ENCODE measurements around the gene CCDC33.

Gene CCDC33

DNA sequence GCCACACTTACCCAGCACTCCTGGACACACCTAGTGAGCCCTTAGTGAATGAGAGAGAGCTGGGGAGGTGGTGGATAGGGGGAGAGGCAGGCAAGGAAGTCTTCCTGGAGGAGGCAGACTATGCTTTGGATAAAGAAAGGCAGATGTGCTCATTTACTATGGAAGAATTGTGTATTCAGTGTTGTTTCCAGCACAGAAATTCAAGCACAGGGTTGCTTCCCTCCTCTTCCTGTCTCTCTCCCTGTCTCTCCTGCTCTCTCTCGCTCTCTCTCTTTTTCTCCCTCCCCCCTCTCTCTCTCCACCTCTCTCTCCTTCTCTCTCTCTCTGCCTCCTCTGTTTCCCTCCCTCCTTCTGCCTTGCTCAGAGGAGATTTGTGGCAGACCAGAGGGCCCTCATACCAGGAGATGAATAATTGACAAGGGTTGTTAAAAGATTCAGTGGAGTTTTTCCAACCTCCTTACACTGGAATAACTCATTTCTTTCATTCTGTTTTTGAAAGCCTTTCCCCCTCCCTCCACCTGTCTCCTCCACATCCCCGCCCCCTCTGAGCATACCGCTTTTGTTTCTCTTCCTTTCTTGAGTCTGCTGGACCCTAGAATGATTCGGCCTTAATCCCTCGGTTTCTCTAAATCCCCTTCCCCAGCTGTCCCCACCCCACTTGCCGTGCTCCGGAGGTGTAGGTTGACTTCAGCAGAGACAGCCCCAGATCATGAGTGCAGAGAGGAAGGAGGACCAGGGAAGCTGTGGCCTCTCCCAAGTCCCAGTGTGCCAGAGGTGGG, 65.6 kb downstream of the CCDC33 start:
- Histone ChIP-seq H3K36me3 (no peaks in the 10 kb centered on the region), H3K9me3 (no peaks in the 10 kb centered on the region), H3K27ac (no peak overlapping the region), H3K4me3 (ENCODE audit: low read depth in 1 of 2, low read length in 1 of 2) (no peak overlapping the region), H3K27me3 (peaks cover 75% of the 10 kb centered on the region), H3K4me1 (ENCODE audit: control insufficient read depth in 1 of 2, insufficient read depth in 1 of 2, low read depth in 1 of 2, low read length in 1 of 2) (no peaks in the 10 kb centered on the region)
- TF ChIP-seq, protein P1, sequence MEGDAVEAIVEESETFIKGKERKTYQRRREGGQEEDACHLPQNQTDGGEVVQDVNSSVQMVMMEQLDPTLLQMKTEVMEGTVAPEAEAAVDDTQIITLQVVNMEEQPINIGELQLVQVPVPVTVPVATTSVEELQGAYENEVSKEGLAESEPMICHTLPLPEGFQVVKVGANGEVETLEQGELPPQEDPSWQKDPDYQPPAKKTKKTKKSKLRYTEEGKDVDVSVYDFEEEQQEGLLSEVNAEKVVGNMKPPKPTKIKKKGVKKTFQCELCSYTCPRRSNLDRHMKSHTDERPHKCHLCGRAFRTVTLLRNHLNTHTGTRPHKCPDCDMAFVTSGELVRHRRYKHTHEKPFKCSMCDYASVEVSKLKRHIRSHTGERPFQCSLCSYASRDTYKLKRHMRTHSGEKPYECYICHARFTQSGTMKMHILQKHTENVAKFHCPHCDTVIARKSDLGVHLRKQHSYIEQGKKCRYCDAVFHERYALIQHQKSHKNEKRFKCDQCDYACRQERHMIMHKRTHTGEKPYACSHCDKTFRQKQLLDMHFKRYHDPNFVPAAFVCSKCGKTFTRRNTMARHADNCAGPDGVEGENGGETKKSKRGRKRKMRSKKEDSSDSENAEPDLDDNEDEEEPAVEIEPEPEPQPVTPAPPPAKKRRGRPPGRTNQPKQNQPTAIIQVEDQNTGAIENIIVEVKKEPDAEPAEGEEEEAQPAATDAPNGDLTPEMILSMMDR (IDR thresholded peaks at IDR 0.05), result no peak

- Histone ChIP-seq H3K36me3 (no peaks in the 10 kb centered on the region), H3K4me1 (ENCODE audit: control insufficient read depth in 1 of 2, insufficient read depth in 1 of 2, low read depth in 1 of 2, low read length in 1 of 2) (no peaks in the 10 kb centered on the region), H3K9me3 (no peaks in the 10 kb centered on the region), H3K27ac (no peak overlapping the region), H3K4me3 (ENCODE audit: low read depth in 1 of 2, low read length in 1 of 2) (no peak overlapping the region), H3K27me3 (peaks cover 75% of the 10 kb centered on the region)
- TF ChIP-seq, protein P1 (IDR thresholded peaks at IDR 0.05), result no peak
Measured at GRCh38 chr15:74302821-74303359, 66.8 kb downstream of the CCDC33 start.

GRCh38 chr15:74303741-74304309, 67.7 kb downstream of the CCDC33 start:
- Histone ChIP-seq H3K27me3 (peaks cover 79% of the 10 kb centered on the region), H3K4me1 (ENCODE audit: control insufficient read depth in 1 of 2, insufficient read depth in 1 of 2, low read depth in 1 of 2, low read length in 1 of 2) (no peaks in the 10 kb centered on the region), H3K36me3 (no peaks in the 10 kb centered on the region), H3K4me3 (ENCODE audit: low read depth in 1 of 2, low read length in 1 of 2) (no peak overlapping the region), H3K27ac (no peak overlapping the region), H3K9me3 (no peaks in the 10 kb centered on the region)
- TF ChIP-seq, protein P1 (IDR thresholded peaks at IDR 0.05), result no peak

DNA sequence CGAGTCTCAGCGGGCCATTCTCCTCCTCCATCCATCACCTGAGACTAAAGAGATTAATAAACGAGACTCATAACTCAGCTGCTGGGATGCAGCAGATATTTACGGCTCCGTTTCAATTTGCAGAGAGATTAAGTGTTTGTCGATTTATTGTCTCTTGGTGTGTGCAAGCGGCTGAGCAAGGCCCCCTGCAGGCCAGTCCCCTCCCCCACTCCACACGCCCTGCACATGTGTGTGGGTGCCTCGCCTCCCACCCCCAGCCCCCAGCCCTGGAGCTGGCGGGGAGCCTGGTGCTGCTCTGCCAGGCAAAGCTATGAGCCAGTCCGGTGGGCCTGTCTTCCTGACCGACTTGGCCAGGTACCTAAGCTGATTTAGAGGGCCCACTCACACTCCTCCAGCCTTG, 68.3 kb downstream of the CCDC33 start:
- H3K27me3 ChIP-seq, result peaks cover 79% of the 10 kb centered on the region
- H3K9me3 ChIP-seq, result no peaks in the 10 kb centered on the region
- no peaks in the 10 kb centered on the region for H3K4me1 ChIP-seq (ENCODE audit: control insufficient read depth in 1 of 2, insufficient read depth in 1 of 2, low read depth in 1 of 2, low read length in 1 of 2)
- no peak overlapping the region for H3K27ac ChIP-seq
- TF ChIP-seq, protein P1 (IDR thresholded peaks at IDR 0.05), result no peak
- no peaks in the 10 kb centered on the region for H3K36me3 ChIP-seq
- no peak overlapping the region for H3K4me3 ChIP-seq (ENCODE audit: low read depth in 1 of 2, low read length in 1 of 2)

DNA sequence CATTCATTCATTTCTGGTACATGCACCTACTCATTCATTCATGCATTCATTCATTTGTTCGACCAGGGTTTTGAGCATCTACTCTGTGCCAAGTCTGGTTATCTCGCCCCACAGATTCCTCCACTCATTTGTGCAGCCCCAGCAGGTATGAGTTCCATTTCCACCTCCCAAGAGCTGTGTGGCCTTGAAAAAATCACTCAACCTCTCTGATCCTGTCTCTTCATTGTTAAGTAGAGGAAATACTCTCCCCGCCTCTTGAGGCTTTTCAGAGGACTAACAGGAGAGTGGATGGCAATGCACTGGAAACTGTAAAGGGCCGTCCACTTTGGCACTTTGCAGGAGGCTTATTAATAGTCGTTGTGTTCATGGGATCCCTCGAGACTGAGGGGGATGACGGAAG, 69.6 kb downstream of the CCDC33 start:
- H3K27ac ChIP-seq, result no peak overlapping the region
- H3K4me1 ChIP-seq (ENCODE audit: control insufficient read depth in 1 of 2, insufficient read depth in 1 of 2, low read depth in 1 of 2, low read length in 1 of 2), result no peaks in the 10 kb centered on the region
- H3K36me3 ChIP-seq, result no peaks in the 10 kb centered on the region
- H3K27me3 ChIP-seq, result peaks cover 67% of the 10 kb centered on the region
- H3K9me3 ChIP-seq, result no peaks in the 10 kb centered on the region
- no peak overlapping the region for H3K4me3 ChIP-seq (ENCODE audit: low read depth in 1 of 2, low read length in 1 of 2)
- TF ChIP-seq, protein P1 (IDR thresholded peaks at IDR 0.05), result no peak

Measured in neutrophil (primary cell).